ENCODE measurements around the gene MTG2. TPM values are rescaled to one million over a fixed set of nuclear protein-coding genes. Genes with fewer than 3 reads are reported as not detected.

The MTG2 gene
- total and polyA plus RNA-seq, 2 of the 13 experiments (the other 11 are each of a cell fraction or from before 2014, with no cell fraction given), result 20.4 to 37.8 TPM

- TF ChIP-seq SALL1 (CRISPR knock-in tag; IDR thresholded peaks at IDR 0.05) (peak; percentile 72), ATF3 (CRISPR knock-in tag; IDR thresholded peaks at IDR 0.05) (no peak), ZNF598 (CRISPR knock-in tag; IDR thresholded peaks at IDR 0.05; ENCODE audit: borderline replicate concordance) (no peak), THAP7 (CRISPR knock-in tag; IDR thresholded peaks at IDR 0.05) (no peak), MED13 (CRISPR knock-in tag; IDR thresholded peaks at IDR 0.05) (no peak), GABPB1 (CRISPR knock-in tag; IDR thresholded peaks at IDR 0.05) (peak; percentile 45; the same call in 1 of the 2 replicates), CBFB (CRISPR knock-in tag; IDR thresholded peaks at IDR 0.05) (0 out of 2 replicates have a peak, but pooled peaks have one; percentile 66), ZNF10 (CRISPR knock-in tag; IDR thresholded peaks at IDR 0.05; ENCODE audit: borderline replicate concordance, low read depth) (no peak), SATB2 (CRISPR knock-in tag; IDR thresholded peaks at IDR 0.05) (no peak), ZNF557 (CRISPR knock-in tag; IDR thresholded peaks at IDR 0.05) (no peak), TEAD3 (CRISPR knock-in tag; optimal IDR thresholded peaks at IDR 0.05; ENCODE audit: borderline replicate concordance) (peak; percentile 40), NFAT5 (CRISPR knock-in tag; IDR thresholded peaks at IDR 0.05) (0 out of 2 replicates have a peak, but pooled peaks have one; percentile 4), HOXA3 (CRISPR knock-in tag; IDR thresholded peaks at IDR 0.05) (peak; percentile 65), HHEX (CRISPR knock-in tag; IDR thresholded peaks at IDR 0.05) (no peak), FOXK2 (IDR thresholded peaks at IDR 0.05) (no peak), SAP130 (CRISPR knock-in tag; IDR thresholded peaks at IDR 0.05; ENCODE audit: low read depth) (peak; percentile 71)
- TF ChIP-seq, protein P1, sequence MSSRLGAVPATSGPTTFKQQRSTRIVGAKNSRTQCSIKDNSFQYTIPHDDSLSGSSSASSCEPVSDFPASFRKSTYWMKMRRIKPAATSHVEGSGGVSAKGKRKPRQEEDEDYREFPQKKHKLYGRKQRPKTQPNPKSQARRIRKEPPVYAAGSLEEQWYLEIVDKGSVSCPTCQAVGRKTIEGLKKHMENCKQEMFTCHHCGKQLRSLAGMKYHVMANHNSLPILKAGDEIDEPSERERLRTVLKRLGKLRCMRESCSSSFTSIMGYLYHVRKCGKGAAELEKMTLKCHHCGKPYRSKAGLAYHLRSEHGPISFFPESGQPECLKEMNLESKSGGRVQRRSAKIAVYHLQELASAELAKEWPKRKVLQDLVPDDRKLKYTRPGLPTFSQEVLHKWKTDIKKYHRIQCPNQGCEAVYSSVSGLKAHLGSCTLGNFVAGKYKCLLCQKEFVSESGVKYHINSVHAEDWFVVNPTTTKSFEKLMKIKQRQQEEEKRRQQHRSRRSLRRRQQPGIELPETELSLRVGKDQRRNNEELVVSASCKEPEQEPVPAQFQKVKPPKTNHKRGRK (CRISPR knock-in tag; IDR thresholded peaks at IDR 0.05), result no peak
- TF ChIP-seq, protein P2, sequence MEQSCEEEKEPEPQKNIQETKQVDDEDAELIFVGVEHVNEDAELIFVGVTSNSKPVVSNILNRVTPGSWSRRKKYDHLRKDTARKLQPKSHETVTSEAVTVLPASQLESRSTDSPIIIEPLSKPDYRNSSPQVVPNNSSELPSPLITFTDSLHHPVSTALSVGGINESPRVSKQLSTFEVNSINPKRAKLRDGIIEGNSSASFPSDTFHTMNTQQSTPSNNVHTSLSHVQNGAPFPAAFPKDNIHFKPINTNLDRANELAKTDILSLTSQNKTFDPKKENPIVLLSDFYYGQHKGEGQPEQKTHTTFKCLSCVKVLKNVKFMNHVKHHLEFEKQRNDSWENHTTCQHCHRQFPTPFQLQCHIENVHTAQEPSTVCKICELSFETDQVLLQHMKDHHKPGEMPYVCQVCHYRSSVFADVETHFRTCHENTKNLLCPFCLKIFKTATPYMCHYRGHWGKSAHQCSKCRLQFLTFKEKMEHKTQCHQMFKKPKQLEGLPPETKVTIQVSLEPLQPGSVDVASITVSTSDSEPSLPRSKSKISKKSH (CRISPR knock-in tag; IDR thresholded peaks at IDR 0.05; ENCODE audit: borderline replicate concordance), result no peak
Observed at GRCh38 chr20:62246872-62247652, 64.2 kb downstream of the MTG2 start (continued).

All from HepG2 (cell line).